HG02588 (cell line): Measurements from ENCODE around the gene PRR18.
"Not testable (repeated sequence)": the region's sequence is repeated elsewhere in the genome, so short reads cannot be mapped to it uniquely, and the experiment has no call there.

Experiments used
- ATAC-seq: cut with Tn5 transposase; IDR thresholded peaks from one replicate; pipeline ENCODE4 v1.9.1; 2021; ENCODE audit warnings: mild to moderate bottlenecking, moderate library complexity; ENCODE audit not compliant: unreplicated experiment

PRR18 gene, protein sequence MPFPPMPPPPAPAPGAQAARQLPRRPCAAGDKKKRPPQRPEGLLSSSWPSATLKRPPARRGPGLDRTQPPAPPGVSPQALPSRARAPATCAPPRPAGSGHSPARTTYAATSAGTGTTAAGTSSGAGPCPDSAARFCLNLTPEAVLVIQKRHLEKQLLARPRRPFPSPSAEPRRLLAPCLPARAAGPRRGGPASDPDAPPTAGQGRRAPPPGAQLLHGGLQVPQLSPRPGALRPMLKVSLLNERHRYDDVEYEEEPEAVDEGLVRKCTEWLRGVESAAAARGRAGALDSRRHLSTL

DNA sequence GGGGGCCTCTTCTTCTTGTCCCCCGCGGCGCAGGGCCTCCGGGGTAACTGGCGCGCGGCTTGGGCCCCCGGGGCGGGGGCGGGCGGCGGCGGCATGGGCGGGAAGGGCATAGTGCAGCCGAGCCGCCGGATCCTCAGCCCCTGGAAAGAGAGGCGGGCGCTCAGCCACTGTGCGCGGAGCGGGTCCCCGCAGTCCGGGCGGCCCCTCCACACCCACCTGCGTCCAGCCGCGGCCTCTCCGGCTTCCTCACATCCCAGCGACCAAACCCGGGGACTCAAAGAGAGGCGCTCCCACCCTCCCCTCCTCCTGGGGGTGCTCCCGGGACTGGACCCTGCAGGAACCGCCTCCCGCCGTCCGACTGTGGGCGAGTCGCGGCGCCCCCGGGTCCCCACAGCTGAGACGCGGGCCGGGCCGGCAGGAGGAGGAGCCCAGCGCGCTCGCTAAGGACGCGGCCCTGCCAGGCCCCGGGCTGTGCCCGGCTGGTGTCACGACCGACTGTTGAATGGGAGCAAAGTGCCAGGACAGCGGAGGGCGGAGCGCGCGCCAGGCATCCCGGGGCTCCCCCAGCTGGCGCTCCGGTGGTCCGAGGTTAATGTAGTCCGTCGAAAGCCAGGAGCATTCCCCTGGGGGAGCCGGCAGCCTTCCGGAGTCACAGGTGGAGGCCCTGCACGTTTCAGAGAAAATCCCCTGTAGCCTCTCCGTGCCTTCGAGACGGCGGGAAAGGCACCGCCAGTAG, at the start of gene PRR18:
Gene PRR18 (minus strand): TSS at position 360 of the 736 bp plus-strand sequence. CDS start 250 bp downstream, at position 110.
- peak; percentile 40 for ATAC-seq

DNA sequence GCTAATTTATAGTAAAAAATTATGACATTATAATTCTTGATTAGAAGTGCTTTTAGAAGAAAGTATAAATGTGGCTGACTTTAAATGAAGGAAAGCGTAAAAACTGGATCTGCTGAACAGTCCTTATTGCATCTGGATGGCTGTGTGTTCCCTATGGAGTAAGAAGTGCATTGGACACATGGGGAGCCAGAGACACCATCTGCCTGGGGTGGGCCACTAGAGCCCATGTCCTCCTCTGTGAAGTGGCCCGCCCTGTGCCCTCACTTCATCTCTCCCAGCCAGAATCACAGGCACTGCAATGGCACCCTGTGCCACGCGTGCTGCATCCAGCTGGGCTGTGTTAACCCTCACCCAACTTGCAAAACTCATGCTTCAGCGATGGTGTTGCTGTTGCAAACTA, 47.4 kb upstream of the PRR18 start:
- ATAC-seq = no peak

DNA sequence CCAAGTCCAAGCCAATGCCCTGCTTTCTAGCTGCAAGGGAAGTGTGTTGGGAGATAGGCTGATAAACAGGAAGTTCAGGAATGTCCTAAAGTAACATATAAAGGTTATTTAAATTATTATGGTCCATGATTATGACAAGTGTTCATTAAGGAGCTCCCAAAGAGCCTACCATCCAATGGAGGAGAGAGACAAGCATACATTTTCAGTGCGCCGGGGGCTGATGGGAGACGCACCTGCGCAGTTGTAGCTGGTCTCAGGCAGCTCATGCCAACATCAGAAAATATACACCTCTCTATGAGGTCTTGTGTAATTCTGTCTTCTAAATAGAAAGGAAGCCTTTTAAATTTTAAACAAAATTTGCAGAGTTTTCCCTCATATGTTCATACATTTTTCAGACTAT, 46.8 kb upstream of the PRR18 start:
- no peak for ATAC-seq

DNA sequence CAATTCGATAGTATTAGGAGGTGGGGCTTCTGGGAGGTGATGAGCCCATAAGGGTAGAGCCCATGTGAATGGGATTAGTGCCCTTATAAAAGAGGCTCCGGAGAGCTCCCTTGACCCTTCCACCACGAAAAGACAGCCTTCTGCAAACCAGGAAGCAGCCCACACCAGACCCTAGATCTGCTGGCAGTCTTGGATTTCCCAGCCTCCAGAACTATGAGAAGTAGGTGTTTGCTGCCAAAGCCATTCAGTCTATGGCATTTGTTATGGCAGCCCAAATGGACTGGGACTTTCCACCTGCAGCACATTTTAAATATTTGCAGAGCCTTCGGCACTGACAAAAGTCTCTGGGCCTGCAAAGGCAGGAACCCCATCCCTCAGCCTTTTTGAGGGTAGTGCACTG, 46.0 kb upstream of the PRR18 start:
- no peak for ATAC-seq

DNA sequence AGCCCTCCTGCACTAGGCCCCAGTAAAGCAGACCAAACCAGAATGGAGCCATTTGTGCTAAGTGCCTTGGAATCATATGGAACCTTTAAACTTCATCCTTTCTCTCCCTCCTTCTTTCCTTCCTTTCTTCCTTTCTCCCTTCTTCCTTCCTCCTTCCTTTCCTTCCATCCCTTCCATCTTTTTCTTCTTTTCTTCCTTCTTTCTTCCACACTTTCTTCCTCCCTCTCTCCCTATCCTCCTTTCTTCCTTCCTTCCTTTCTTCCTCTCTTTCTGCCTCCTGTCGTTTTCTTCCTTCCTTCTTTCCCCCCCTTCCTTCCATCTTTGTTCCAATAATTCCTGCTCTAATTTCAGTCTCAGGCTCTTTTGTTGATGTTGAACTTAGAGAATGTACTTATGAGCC, 45.3 kb upstream of the PRR18 start:
- no peak for ATAC-seq

DNA sequence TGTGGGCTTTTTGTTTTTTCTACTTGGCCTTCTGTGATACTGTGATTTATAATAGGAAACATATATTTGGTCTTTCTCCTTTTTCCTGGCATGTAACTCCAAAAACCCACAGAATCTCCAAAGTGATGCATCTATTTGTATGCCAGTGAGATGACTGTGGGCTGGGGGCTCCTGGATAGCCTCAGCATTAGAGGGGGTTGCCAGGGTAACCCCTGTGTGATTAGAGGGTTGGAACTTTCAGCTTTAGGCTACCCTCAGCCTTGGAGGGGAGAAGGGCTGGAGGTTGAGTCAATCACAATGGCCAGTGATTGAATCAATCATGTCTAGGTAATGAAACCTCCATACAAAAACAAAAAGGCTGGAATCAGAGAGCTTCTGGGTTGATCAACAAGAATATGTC, 44.7 kb upstream of the PRR18 start:
- no peak for ATAC-seq

DNA sequence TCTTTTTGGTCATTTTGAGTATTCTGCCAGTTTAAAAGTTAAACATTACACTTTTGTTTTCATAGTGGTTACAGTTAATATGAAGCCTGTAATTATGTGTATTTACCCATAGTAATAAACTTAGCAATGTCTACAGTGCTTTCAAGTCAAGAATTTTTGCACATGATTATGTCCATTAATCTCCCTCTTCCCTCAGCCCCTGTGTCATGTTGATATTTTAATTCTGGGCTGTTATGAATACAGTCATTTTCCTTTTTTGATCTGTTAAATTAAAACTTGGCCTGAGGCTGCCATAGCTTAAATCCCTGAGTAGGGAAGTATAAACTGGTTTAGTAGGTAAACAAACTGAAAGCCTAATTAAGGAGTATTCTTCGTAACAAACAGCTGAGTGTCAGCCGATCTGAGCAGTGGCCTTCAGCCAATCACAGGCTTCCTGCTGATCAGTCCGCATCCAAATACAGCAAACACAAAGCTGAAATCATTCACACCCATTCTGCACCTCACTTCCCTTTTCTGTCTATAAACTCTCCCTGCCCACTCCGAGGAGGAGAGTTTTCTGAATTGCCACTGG, 43.6 kb upstream of the PRR18 start:
- ATAC-seq = peak; percentile 95

DNA sequence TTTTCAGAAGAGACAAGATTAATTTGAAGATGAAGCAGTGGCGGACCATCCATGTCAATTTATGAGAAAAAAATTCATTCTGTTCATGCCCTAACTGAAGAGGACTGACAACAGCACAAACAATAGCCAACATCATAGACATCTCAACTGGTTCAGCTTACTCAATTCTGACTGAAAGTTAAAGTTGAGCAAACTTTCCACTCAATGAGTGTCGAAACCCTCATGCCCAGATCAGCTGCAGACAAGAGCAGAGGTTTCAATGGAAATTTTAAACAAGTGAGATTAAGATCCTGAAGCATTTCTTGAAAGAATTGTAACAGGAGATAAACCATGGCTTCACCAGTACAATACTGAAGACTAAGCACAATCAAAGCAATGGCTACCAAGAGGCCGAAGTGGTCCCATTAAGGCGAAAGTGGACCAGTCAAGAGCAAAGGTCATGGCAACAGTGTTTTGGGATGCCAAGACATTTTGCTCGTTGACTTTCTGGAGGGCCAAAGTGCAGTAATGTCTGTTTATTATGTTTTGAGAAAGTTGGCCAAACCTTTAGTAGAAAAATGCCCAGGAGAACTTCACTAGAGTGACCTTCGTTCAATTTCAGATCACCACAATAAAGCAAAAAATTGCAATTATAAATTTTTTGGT, 40.2 kb upstream of the PRR18 start:
- no peak for ATAC-seq

DNA sequence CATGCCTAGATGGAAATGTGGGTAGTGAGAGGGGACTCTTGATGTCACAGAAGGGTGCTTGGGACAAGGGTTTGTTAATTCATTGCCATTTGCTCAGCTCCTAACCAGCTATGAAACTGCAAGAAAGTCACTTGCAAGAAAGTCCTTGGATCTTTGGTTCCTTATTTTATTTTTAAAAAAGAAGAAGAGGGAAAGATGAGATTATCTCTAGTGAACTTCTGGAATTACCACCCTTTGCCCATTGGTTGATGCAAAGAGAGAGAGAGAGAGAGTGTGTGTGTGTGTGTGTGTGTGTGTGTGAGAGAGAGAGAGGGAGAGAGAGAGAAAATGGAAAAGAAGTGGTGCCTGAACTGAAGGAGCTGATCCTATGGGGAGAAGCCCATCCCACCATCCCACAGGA, 38.8 kb upstream of the PRR18 start:
- no peak for ATAC-seq

DNA sequence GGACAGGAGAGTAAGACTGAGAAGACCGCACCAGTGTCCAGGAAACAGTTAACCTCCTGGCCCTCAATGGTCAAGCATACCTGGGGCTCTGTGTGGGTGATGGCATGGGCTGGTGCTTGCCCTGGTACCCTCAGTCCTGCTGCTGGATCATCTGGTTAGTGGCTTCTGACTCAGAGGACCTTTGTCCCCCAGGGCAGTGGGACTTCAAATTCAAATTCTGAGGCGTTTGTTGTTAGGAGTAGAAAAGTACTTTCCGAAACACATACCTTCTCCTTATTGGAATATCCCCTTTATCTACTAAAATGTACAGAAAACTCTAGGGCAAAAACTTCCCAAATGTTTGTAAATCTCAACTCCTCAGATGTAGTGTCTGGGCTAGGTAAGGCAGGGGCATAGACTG, 38.3 kb upstream of the PRR18 start:
- ATAC-seq = no peak

DNA sequence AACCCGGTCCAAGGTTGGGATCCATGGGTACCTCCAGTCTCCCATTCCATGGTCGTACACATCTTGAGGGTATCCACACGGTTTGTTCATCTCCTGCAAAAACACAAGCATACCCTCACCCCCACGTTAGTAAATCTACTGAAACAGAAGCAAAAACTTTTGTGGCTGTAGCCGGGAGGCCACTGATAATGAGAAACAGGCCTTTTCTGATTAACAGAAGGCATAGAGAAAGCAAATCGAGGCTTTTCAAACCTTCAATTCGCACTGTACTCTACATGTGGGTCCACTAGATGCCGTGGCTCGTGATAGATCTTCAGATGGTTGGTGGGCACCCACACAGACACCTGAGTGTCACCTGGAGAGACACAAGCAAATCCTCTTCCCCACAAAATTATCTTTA, 37.5 kb upstream of the PRR18 start:
- ATAC-seq = not testable (repeated sequence)

DNA sequence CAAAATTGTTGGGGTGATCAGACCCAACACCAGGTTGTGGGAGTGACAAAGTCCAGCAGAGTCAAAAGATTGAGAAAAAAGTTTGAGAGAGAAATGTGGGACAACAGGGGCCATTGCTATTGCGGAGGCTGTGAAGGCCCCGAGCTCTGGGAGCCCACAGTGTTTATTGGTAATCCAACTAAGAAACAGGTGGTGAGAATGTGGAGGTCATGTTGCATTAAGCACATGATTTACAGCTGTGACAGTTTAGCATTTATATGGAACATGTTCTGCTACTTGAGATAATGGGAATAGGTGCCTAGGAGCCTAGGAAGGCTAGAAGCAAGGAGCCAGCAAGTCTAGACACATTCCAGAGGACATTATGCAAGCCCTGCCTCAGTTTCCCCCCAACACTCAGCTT, 36.7 kb upstream of the PRR18 start:
- ATAC-seq = not testable (repeated sequence)

DNA sequence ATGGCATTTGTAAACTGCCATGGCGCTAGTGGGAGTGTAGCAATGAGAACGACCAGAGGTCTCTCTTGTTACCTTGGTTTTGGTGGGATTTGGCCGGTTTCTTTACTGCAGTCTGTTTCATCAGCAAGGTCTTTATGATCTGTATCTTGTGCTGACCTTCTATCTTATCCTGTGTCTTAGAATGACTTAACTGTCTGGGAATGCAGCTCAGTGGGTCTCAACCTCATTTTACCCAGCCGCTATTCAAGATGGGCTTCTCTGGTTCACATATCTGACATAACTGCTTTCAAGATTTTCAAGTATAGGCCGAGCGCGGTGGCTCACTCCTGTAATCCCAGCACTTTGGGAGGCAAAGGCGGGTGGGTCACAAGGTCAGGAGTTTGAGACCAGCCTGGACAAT, 36.0 kb upstream of the PRR18 start:
- no peak for ATAC-seq

DNA sequence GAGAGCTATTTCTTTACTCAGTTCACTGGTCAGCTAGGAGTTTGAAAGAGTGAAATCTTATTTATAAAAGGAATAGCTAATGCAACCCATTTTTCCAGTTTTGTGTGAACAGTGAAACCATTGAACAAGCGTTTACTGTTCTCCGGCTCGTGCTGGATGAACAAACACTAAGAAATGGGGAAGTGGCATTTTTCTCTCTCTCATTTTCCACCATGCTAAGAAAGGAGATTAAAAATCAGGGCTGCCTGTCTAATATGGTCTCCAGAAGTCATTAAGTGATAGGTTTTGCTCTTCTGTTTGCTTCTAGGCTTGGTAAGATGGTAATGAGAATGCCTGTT, 34.9 kb upstream of the PRR18 start:
- ATAC-seq = peak; percentile 13

DNA sequence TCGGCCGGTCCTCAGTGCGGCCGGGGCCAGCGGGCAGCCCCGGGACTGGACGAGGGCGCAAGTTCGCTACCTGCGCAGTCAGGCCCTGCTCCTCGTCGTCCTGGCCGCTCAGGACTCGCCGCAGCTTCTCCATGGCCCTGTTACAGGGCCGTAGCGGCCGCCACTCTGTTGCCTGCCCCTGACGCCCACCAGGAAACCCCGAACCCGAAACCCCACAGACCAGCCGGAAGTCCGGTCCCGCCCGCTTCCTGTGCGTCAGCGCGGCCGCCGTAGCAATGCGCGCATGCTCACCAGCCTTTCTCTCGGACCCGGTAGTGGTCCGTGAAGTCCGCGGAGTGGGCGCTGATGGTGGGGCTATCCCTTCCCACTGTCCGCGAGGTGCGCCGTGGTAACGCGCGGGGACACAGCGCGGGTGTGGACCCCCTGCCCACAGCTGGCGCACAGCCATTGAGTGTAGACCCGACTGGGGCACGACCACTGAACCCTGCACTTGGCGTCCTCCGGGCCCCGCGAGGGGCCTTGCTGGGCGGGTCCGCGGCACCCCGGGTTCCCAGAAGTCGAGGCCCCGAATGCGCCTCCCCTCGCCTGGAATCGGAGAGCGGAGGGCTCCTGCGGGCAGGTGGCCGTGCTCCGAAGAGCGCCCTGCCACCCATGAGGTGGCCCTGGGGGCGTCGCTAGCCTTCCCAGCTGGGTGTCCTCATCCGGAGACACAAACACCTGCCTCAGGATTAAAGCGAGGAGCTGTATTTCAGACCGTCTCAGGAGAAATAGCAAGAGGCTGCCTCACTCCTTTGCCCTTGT, 34.4 kb upstream of the PRR18 start, which contains the start of gene SFT2D1:
Gene SFT2D1 (minus strand): TSS at position 197 of the 801 bp plus-strand sequence. CDS start 64 bp downstream, at position 133.
- ATAC-seq = peak; percentile 90

DNA sequence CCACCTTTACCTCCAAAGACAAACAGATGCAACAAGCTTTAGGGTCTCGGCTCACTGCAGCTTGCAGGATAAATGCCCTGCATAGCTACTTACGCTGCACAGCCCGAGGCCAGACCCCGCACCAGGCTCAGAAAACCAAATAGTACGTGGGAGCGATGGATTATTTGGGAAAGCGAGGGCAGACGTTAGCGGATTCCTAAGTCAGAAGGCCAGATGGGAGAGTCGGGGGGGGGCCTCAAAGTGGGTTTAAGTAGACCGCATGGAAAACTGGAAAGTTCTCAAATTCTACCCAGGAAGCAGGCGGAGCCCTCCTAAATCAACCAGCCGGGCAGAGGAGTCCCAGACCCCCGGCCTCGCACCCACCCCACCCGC, 33.8 kb upstream of the PRR18 start:
- ATAC-seq = no peak

DNA sequence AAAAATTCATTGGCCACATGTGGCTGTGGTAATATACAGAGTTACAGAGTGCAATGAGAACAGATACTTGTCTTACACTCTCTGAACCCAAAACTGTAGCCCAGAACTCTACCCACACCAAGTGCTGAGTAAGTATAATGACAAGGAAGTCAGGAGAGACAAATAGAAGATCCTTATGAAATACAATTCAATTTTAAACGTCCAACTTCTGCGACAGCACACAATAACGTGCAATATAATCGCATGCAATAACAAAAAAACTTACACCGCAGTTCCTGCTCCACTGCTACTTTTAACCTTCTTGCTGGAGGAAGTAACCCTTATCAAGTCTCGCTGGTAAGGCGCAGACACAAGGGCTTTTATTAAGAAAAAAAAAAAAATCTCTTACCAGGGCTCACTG, 33.3 kb upstream of the PRR18 start:
- no peak for ATAC-seq

DNA sequence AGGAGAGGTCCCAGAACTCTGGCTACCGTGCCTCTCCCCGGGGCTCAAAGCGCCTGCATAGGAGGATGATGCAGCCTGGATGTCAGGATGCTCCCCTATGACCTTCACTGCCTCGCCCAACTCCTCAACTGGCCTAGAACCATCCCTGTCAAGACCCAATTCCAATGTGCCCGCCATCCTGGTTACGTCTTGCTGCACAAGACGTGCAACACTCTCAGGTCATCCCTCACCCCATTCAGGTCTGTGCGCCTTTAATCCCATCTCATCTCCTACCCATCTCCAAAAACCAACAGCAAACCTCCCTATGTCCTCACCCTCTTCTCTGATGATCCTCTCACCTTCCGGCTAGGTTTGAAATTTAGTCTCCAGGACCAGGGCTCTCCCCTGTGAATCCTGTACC, 30.7 kb upstream of the PRR18 start:
- ATAC-seq = no peak

DNA sequence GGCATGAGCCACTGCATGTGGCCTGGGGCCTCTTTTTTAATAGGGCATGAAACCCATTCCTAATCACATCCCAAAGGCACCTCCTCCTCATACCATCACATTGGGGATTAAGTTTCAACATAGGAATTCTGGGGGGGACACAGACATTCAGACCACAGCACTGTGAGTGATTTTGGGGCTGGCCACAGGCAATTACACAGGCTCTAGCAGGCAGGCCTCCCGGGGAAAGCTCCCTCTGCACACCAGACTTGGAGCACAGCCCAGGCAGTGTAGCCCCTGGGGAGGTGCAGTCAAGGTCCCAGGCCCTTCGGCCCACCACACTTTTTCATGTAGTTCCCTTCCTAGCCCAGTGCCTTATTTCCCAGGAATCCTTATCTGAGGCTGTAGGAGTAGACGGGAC, 28.7 kb upstream of the PRR18 start:
- no peak for ATAC-seq

DNA sequence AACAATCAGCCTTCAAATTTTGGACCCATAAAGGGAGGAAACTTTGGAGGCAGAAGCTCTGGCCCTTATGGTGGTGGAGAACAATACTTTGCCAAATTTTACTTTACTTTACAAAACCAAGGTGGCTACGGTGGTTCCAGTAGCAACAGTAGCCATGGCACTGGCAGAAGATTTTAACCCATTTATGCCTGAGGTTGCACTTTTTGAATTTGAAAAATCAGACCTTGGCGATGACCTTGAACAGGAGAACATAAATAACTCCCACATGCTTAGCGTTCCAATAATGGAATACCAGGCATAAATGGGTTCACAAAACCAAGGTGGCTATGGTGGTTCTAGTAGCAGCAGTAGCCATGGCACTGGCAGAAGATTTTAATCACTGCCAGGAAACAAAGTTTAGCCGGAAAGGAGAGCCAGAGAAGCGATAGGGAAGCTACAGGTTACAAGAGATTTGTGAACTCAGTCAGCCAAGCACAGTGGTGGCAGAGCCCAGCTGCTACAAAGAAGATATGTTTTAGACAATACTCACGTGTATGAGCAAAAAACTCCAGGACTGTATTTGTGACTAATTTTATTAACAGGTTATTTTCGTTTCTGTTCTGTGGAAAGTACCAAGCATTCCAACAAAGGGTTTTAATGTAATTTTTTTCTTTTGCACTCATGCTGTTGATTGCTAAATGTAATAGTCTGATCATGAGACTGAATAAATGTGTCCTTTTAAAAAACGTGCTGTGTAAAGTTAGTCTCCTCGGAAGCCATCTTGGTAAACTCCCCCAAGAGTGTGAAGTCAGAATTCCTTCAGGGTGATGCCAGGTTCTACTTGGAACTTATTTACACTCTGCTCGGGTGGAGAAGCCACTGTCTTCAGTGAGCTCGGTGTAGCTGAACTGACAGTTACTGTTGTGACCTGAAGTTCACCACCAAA, 27.4 kb upstream of the PRR18 start:
- peak; percentile 46 for ATAC-seq
